Caco-2 (cell line): ENCODE results near the gene CEP120. TPM values are rescaled to one million over a fixed set of nuclear protein-coding genes. Genes with fewer than 3 reads are reported as not detected.

Source experiments
- BruUV-seq: library from RNA; stranded (reverse); fragments of 400-500 nt; replicated peaks from 2 replicates; lab custom pipeline; 2021; lab: Mats Ljungman, UMichigan
- CTCF ChIA-PET: fragments of 300-600 bp; sonication (Branson Sonifier 250); formaldehyde crosslinking; loops from one replicate; lab custom pipeline; 2022; ENCODE audit warnings: antibody characterized with exemption; lab: Charles Lee
- POLR2A ChIA-PET: fragments of 300-600 bp; sonication (Branson Sonifier 250); formaldehyde crosslinking; loops from one replicate; lab custom pipeline; 2022; ENCODE audit warnings: antibody characterized with exemption; lab: Charles Lee
- DNase-seq, 2 experiments: peaks; one replicate each; pipeline versions ENCODE4 v3.0.0 to v3.0.0-alpha.2; 2020 to 2022
- H3K27me3 ChIP-seq: replicated peaks from 2 replicates; pipeline ENCODE4 v1.6.0; 2011; ENCODE audit warnings: low read length; ENCODE audit not compliant: control insufficient read depth, insufficient read depth
- H3K36me3 ChIP-seq: 2 replicates; pipeline ENCODE4 v1.5.1; 2011; ENCODE audit warnings: low read length; ENCODE audit not compliant: control insufficient read depth, insufficient read depth
- H3K4me1 ChIP-seq: fragments of 250-450 bp; sonication (Bioruptor Pico); 2 replicates; pipeline ENCODE4 v1.5.1; 2020; ENCODE audit warnings: mild to moderate bottlenecking
- H3K4me3 ChIP-seq: 2 replicates; pipeline ENCODE4 v1.5.1; 2011; ENCODE audit warnings: low read depth, mild to moderate bottlenecking, control low read depth, low read length
- H3K9me3 ChIP-seq: fragments of 250-450 bp; sonication (Bioruptor Pico); 2 replicates; pipeline ENCODE4 v1.5.1; 2020; ENCODE audit warnings: mild to moderate bottlenecking, moderate library complexity
- H3K27ac Mint-ChIP-seq: one replicate; pipeline ENCODE4 v1.8.0; 2022; ENCODE audit warnings: mixed read lengths; ENCODE audit not compliant: unreplicated experiment
- H3K27me3 Mint-ChIP-seq: one replicate; pipeline ENCODE4 v1.8.0; 2022; ENCODE audit warnings: mixed read lengths; ENCODE audit not compliant: insufficient read depth, unreplicated experiment
- H3K36me3 Mint-ChIP-seq: one replicate; pipeline ENCODE4 v1.8.0; 2022; ENCODE audit warnings: mild to moderate bottlenecking, mixed read lengths; ENCODE audit not compliant: insufficient read depth, unreplicated experiment
- H3K4me1 Mint-ChIP-seq: one replicate; pipeline ENCODE4 v1.8.0; 2022; ENCODE audit warnings: low read depth, mixed read lengths; ENCODE audit not compliant: unreplicated experiment
- H3K4me3 Mint-ChIP-seq: one replicate; pipeline ENCODE4 v1.8.0; 2022; ENCODE audit warnings: mild to moderate bottlenecking, moderate library complexity, mixed read lengths; ENCODE audit not compliant: unreplicated experiment
- H3K9me3 Mint-ChIP-seq: one replicate; pipeline ENCODE4 v1.8.0; 2022; ENCODE audit warnings: mixed read lengths; ENCODE audit not compliant: unreplicated experiment
- intact Hi-C: fragments of 100-400 bp; cut with micrococcal nuclease; formaldehyde crosslinking; loops from one replicate; pipeline ENCODE4 v1.10.0; 2022; ENCODE audit not compliant: unreplicated experiment
- total RNA-seq: library from RNA; stranded (reverse); gene quantifications from 2 replicates; pipeline ENCODE4 v1.2.3, GENCODE V29; 2022
- TF ChIP-seq, protein P1 (sequence below), 2 experiments: fragments of 200-600 bp in 1 of 2; IDR thresholded peaks; 1 replicate in 1 of 2; 2 replicates in 1 of 2; pipeline versions ENCODE4 v1.5.1 to v1.8.0; 2011 to 2022; ENCODE audit warnings: antibody characterized with exemption in 1 of 2, control low read depth in 1 of 2, inconsistent platforms in 1 of 2, low read depth in 1 of 2, low read length in 1 of 2, mild to moderate bottlenecking in 1 of 2, moderate library complexity in 1 of 2; ENCODE audit not compliant: insufficient read depth in 1 of 2, severe bottlenecking in 1 of 2, unreplicated experiment in 1 of 2

The CEP120 gene
- total RNA-seq, 1 experiment from 2014 or later = 25.8 TPM

DNA sequence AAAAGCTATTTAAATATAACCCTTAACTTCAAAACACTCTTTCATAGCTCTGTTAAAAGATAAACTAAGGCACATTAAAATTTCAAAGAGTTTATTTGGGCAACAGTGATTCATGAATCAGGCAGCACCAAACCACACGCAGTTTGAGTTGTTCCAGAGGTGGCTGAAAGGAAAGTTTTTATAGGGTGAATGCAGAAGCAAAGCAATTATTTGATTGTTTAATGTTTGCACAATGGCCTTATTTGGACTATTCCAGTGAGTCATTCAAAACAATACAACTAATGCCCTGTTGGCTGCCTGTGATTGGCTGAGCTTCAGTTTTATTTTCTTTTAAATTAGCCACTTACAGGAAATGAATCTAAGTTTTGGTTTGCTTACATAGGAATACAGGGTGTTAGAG lies 125.3 kb downstream of the CEP120 start:
- TF ChIP-seq, protein P1, sequence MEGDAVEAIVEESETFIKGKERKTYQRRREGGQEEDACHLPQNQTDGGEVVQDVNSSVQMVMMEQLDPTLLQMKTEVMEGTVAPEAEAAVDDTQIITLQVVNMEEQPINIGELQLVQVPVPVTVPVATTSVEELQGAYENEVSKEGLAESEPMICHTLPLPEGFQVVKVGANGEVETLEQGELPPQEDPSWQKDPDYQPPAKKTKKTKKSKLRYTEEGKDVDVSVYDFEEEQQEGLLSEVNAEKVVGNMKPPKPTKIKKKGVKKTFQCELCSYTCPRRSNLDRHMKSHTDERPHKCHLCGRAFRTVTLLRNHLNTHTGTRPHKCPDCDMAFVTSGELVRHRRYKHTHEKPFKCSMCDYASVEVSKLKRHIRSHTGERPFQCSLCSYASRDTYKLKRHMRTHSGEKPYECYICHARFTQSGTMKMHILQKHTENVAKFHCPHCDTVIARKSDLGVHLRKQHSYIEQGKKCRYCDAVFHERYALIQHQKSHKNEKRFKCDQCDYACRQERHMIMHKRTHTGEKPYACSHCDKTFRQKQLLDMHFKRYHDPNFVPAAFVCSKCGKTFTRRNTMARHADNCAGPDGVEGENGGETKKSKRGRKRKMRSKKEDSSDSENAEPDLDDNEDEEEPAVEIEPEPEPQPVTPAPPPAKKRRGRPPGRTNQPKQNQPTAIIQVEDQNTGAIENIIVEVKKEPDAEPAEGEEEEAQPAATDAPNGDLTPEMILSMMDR (IDR thresholded peaks at IDR 0.05; ENCODE audit: insufficient read depth in 1 of 2, low read depth in 1 of 2, low read length in 1 of 2, severe bottlenecking in 1 of 2, unreplicated experiment in 1 of 2) = no peak
- ChIA-PET POLR2A (no interaction called here), CTCF (no interaction called here)
- no peaks in the 10 kb centered on the region for H3K36me3 ChIP-seq
- intact Hi-C loops = no loop called here
- no peak overlapping the region for H3K4me3 ChIP-seq
- H3K4me1 ChIP-seq = no peaks in the 10 kb centered on the region
- peaks cover 5% of the 10 kb centered on the region; the same call in 1 of the 2 replicates for H3K9me3 ChIP-seq
- Mint-ChIP-seq H3K4me1 (no peaks in the 10 kb centered on the region), H3K36me3 (no peaks in the 10 kb centered on the region), H3K9me3 (no peaks in the 10 kb centered on the region), H3K27me3 (peaks cover 6% of the 10 kb centered on the region), H3K27ac (no peak overlapping the region), H3K4me3 (no peak overlapping the region)
- DNase-seq = no peak
- no TSS peak for BruUV-seq
- no peaks in the 10 kb centered on the region for H3K27me3 ChIP-seq

DNA sequence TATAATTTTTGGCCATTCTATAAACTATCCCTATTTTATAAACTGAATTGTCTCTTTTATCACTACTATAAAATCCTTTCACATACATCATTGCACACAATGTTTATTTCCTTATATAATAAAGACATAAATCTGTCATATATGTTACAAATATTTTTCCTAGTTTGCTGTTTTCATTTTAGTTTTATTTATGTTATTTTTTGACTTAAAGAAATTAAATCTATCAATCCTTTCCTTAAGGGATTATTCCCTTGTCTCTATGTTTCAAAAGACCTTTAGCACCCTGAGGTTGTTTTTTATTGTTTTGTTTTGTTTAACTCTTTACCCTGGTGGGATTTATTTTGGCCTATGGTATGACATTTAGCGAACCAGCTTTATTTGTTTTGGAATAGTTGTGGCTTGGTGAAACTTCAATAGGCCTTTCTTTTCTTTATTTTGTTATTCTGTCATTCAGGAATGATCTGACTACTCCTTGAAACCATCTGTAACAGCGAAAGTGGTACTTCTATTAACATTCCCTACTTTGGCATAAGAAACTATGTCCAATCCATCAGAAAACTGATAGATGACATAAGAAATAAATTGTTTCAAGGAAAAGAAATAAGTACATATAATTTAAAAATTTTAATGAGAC lies 125.9 kb downstream of the CEP120 start:
- no peak overlapping the region for H3K27ac Mint-ChIP-seq
- no peak for DNase-seq
- no peaks in the 10 kb centered on the region for H3K36me3 Mint-ChIP-seq
- BruUV-seq = no TSS peak
- no peaks in the 10 kb centered on the region for H3K9me3 Mint-ChIP-seq
- Histone ChIP-seq H3K27me3 (no peaks in the 10 kb centered on the region), H3K4me3 (no peak overlapping the region), H3K36me3 (no peaks in the 10 kb centered on the region), H3K9me3 (peaks cover 5% of the 10 kb centered on the region; the same call in 1 of the 2 replicates), H3K4me1 (no peaks in the 10 kb centered on the region)
- intact Hi-C loops = no loop called here
- ChIA-PET POLR2A (no interaction called here), CTCF (no interaction called here)
- H3K4me3 Mint-ChIP-seq = no peak overlapping the region
- no peaks in the 10 kb centered on the region for H3K4me1 Mint-ChIP-seq
- TF ChIP-seq, protein P1 (IDR thresholded peaks at IDR 0.05; ENCODE audit: insufficient read depth in 1 of 2, low read depth in 1 of 2, low read length in 1 of 2, severe bottlenecking in 1 of 2, unreplicated experiment in 1 of 2) = no peak
- H3K27me3 Mint-ChIP-seq = peaks cover 2% of the 10 kb centered on the region

Other genes with a start within 250 kb of the CEP120 start
- 39.4 and 40.4 TPM in 2 replicates for gene CSNK1G3, start 88.8 kb upstream of the CEP120 start, total RNA-seq